Measurements from ENCODE around the gene MICAL1. TPM values are rescaled to one million over a fixed set of nuclear protein-coding genes. Genes with fewer than 3 reads are reported as not detected.

Gene MICAL1
- total RNA-seq, 4 donors from 2014 or later, result 20.0 to 27.1 (median 23.5) TPM

DNA sequence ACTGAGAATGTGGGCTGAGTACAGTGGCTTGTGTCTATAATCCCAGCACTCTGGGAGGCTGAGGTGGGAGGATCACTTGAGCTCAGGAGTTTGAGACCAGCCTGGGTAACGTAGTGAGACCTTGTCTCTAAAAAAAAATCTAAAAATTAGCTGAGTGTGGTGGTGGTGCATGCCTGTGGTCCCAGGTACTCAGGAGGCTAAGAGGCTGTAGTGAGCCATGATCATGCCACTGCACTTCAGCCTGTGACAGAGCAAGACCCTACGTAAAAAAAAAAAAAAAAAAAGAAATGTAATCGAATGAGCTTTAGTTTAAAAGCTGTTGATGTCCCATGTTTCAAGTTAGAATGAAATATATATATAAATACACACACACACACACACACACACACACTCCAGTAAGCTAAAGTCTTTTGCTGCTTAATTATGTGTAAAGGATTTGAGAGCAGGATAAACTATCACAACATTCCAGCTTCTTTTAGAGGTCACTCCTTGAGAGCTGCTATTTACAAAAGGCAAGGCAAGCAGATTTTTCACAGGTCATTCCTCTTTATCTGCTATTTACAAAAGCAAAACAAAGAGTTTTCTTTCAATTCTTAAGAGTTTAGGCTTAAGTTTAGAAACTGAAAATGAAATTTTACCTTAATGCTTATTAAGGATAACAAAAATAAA lies 4.7 kb upstream of the MICAL1 start:
- no peaks in the 10 kb centered on the region for H3K27me3 ChIP-seq
- intact Hi-C loops (cut with DNase I), result no loop called here
- peaks cover 10 to 16% (median 13%) of the 10 kb centered on the region in 4 donors for H3K4me1 ChIP-seq
- H3K4me3 ChIP-seq, result no peak overlapping the region
- DNase-seq (ENCODE audit: extremely low spot score), result no peak
- peak overlapping the region in 1 of 4 donors; percentile 10 for H3K27ac ChIP-seq (replicated peaks in 1 of 4)
- WGBS, result 80% methylated on average over 3 of the region's 3 CpGs
- peaks cover 0 to 38% (median 19%) of the 10 kb centered on the region in 4 donors for H3K36me3 ChIP-seq
- TF ChIP-seq, protein P1, sequence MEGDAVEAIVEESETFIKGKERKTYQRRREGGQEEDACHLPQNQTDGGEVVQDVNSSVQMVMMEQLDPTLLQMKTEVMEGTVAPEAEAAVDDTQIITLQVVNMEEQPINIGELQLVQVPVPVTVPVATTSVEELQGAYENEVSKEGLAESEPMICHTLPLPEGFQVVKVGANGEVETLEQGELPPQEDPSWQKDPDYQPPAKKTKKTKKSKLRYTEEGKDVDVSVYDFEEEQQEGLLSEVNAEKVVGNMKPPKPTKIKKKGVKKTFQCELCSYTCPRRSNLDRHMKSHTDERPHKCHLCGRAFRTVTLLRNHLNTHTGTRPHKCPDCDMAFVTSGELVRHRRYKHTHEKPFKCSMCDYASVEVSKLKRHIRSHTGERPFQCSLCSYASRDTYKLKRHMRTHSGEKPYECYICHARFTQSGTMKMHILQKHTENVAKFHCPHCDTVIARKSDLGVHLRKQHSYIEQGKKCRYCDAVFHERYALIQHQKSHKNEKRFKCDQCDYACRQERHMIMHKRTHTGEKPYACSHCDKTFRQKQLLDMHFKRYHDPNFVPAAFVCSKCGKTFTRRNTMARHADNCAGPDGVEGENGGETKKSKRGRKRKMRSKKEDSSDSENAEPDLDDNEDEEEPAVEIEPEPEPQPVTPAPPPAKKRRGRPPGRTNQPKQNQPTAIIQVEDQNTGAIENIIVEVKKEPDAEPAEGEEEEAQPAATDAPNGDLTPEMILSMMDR (IDR thresholded peaks at IDR 0.05), result no peak
- no peak for TF ChIP-seq POLR2AphosphoS5 (IDR thresholded peaks at IDR 0.05)
- TF ChIP-seq POLR2A (IDR thresholded peaks at IDR 0.05; ENCODE audit: low read depth), result no peak
- no peak for TF ChIP-seq EP300 (IDR thresholded peaks at IDR 0.05)
- H3K9me3 ChIP-seq, result no peaks in the 10 kb centered on the region

- DNase-seq (ENCODE audit: extremely low spot score), result no peak
- Histone ChIP-seq H3K27me3 (no peaks in the 10 kb centered on the region), H3K4me3 (no peak overlapping the region), H3K36me3 (peaks cover 0 to 26% (median 13%) of the 10 kb centered on the region in 4 donors), H3K27ac (replicated peaks in 1 of 4) (no peak overlapping the region), H3K9me3 (no peaks in the 10 kb centered on the region), H3K4me1 (peaks cover 20 to 27% (median 25%) of the 10 kb centered on the region in 4 donors)
- no peak for TF ChIP-seq POLR2AphosphoS5 (IDR thresholded peaks at IDR 0.05)
- TF ChIP-seq POLR2A (IDR thresholded peaks at IDR 0.05; ENCODE audit: low read depth), result no peak
- no peak for TF ChIP-seq EP300 (IDR thresholded peaks at IDR 0.05)
- TF ChIP-seq, protein P1 (IDR thresholded peaks at IDR 0.05), result no peak
- WGBS, result 69% methylated on average over 5 of the region's 5 CpGs
- intact Hi-C loops (cut with DNase I), result no loop called here
Observed at GRCh38 chr6:109458774-109459531, 3.4 kb upstream of the MICAL1 start.

- TF ChIP-seq POLR2AphosphoS5 (IDR thresholded peaks at IDR 0.05) (no peak), EP300 (IDR thresholded peaks at IDR 0.05) (no peak), POLR2A (IDR thresholded peaks at IDR 0.05; ENCODE audit: low read depth) (no peak)
- TF ChIP-seq, protein P1 (IDR thresholded peaks at IDR 0.05), result no peak
- no peak for DNase-seq (ENCODE audit: extremely low spot score)
- H3K36me3 ChIP-seq, result peaks cover 4 to 17% (median 11%) of the 10 kb centered on the region in 4 donors
- peak overlapping the region; percentile 36 to 80 (median 68) for H3K27ac ChIP-seq (replicated peaks in 1 of 4)
- peaks cover 20 to 33% (median 31%) of the 10 kb centered on the region in 4 donors for H3K4me1 ChIP-seq
- 90% methylated on average over 6 of the region's 6 CpGs for WGBS
- intact Hi-C loops (cut with DNase I), result no loop called here
- no peaks in the 10 kb centered on the region for H3K9me3 ChIP-seq
- H3K27me3 ChIP-seq, result no peaks in the 10 kb centered on the region
- H3K4me3 ChIP-seq, result no peak overlapping the region
Observed at GRCh38 chr6:109457562-109457996, 2.0 kb upstream of the MICAL1 start.

GRCh38 chr6:109456710-109457561 lies 1.4 kb upstream of the MICAL1 start:
- peak overlapping the region; percentile 65 to 90 (median 80) for H3K4me3 ChIP-seq
- DNase-seq (ENCODE audit: extremely low spot score), result no peak
- intact Hi-C loops (cut with DNase I), result no loop called here

More at GRCh38 chr6:109456710-109457561, 1.4 kb upstream of the MICAL1 start:
- Histone ChIP-seq H3K27ac (replicated peaks in 1 of 4) (peak overlapping the region; percentile 64 to 80 (median 76)), H3K36me3 (peaks cover 4 to 19% (median 12%) of the 10 kb centered on the region in 4 donors), H3K9me3 (no peaks in the 10 kb centered on the region), H3K27me3 (no peaks in the 10 kb centered on the region), H3K4me1 (peaks cover 20 to 33% (median 31%) of the 10 kb centered on the region in 4 donors)
- TF ChIP-seq POLR2A (IDR thresholded peaks at IDR 0.05; ENCODE audit: low read depth) (no peak), POLR2AphosphoS5 (IDR thresholded peaks at IDR 0.05) (peak; percentile 34 to 54)
- WGBS, result 76% methylated on average over 16 of the region's 16 CpGs

Measured in esophagus muscularis mucosa (tissue), 4 donors.